GM18507 (cell line): ENCODE measurements around the gene MREG.

Experiments
- DNase-seq: peaks from one replicate; pipeline ENCODE4 v3.0.0; 2011; ENCODE audit warnings: low read depth; ENCODE audit not compliant: insufficient read length; ENCODE audit errors: extremely low spot score
- FAIRE-seq: peaks from 2 replicates; lab custom pipeline; 2011; peaks lifted over from hg19 to GRCh38; lab: Jason Lieb, UNC

The MREG gene

GRCh38 chr2:215905691-215906090, 107.7 kb downstream of the MREG start:
- DNase-seq: no peak

GRCh38 chr2:215904101-215904500, 109.2 kb downstream of the MREG start:
- no peak for FAIRE-seq
- DNase-seq: no peak

More at GRCh38 chr2:215905691-215906090, 107.7 kb downstream of the MREG start:
- no peak for FAIRE-seq

- FAIRE-seq (no peak), DNase-seq (no peak)
These were observed 110.1 kb downstream of the MREG start for GRCh38 chr2:215903203-215903602.

- DNase-seq (no peak), FAIRE-seq (no peak)
These were observed 111.6 kb downstream of the MREG start for GRCh38 chr2:215901796-215902195.

- DNase-seq (no peak), FAIRE-seq (peak; percentile 47)
These were observed 112.5 kb downstream of the MREG start for GRCh38 chr2:215900843-215901242.

- DNase-seq (no peak), FAIRE-seq (no peak)
These were observed 113.1 kb downstream of the MREG start for GRCh38 chr2:215900203-215900611.

DNA sequence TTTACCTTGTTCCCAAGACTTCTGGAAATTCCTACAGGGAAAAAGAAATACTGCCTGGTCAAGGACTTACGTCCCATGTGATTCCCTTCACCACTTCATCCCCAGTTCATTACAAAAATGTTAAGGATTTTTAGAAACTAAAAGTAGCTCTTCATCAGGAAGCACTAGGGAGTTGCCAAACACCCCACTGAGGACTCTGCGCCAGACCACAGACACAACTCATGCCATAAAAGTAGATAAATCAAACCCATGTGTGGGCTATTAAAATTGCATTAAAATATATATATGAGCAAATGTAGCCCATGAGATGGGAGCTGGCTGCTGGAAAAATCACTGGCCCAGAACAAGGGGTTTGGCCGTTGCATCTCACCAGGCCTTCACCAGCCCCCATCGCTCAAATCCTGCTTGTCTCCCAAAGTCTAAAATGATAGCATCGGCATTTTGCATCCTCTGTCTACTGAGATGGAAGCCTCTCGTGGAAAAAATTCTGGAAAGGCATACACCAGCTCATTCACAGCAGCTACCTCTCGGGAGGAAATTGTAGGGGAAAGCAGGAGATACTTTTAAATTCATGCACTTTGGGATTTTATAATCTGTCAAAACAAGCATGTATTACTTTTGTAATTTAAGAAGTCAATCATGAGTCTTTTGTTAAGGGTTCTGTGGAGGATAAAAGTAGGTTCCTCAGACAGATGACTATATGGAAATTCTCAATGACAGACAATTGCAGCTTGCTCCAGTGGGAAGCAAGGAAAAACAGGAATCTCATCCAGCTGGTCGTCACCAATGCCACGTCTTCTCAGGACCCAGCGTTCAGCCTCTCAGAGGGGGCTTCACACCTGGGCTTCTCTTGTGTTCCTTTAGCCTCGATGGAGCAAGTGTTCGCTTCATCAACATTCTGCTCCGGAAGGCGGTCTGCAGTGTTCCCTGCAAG, 113.9 kb downstream of the MREG start:
- no peak for DNase-seq
- FAIRE-seq: no peak

DNA sequence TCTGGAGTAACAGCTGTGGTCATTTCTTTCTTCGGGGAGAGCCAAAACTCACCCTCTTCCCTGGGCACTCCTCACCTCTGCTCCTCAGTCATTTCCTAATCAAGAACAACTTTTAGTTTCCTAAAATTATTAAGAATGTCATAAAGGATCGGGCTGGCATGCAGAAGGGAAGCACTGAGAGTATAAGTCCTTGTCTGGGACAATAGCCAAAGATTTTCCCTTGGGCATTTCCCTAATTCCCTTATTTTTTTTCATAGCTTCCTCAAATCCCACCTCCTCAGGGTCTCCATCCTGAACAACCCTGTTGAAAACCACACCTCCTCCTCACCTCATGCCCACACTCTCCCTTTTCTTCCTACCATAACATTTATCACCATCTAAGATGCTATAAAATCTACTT, 115.0 kb downstream of the MREG start:
- no peak for FAIRE-seq

GRCh38 chr2:215896921-215897320, 116.4 kb downstream of the MREG start:
- no peak for FAIRE-seq

More for the DNA sequence above, 115.0 kb downstream of the MREG start:
- DNase-seq: no peak

GRCh38 chr2:215895330-215895729, 118.0 kb downstream of the MREG start:
- FAIRE-seq (no peak), DNase-seq (no peak)

More at GRCh38 chr2:215896921-215897320, 116.4 kb downstream of the MREG start:
- DNase-seq: no peak
